Measurements from ENCODE around the gene PCNX2.
"Not testable (repeated sequence)": the region's sequence is repeated elsewhere in the genome, so short reads cannot be mapped to it uniquely, and the experiment has no call there.

Gene PCNX2

DNA sequence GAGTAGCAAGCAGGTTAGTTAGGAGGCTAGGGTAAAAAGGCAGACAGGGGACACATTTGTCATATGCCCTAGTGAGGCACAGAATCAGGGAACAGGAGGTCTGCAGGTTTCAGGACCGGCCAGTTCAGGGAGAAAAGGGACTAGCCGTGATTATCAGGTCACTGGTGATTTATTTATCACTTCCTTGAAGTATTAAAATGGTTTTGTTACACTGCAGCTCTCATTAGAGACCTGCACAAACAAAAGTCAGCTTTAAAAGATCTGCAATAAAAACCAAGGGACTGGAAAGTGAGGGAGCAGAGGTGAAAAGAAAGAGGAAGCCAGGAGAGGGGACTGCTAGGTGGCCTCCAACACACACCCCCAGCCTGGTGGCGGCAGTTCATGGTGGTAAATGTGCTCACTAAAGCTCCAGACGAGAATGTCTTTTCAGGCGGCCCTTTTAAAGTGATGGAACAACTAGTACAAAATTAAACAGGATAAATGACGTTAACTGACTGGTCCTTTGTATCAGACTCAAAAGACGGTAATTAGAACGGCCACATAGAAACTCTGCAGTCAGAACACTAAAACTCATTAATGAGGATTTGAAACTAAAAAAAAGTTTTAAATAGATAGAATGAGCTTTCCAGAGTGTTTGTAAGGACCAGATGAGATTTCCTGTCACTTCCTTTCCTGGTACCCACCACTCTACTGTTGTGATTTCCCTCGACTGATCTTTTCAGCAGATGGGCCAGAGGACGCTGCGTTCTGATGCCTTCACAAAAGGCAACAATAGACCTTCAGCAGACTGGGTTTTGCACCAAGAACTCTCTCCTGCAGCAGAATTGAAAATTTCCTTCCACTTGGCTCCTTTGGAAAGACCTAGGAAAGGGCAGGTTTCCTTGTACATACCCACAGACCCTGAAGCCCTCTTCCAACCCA, 208.3 kb downstream of the PCNX2 start:
- H3K27ac Mint-ChIP-seq, result no peak overlapping the region
- peaks cover 5% of the 10 kb centered on the region for H3K4me1 Mint-ChIP-seq (ENCODE audit: low read depth)
- peaks cover 43% of the 10 kb centered on the region for H3K36me3 Mint-ChIP-seq (ENCODE audit: low read depth)

DNA sequence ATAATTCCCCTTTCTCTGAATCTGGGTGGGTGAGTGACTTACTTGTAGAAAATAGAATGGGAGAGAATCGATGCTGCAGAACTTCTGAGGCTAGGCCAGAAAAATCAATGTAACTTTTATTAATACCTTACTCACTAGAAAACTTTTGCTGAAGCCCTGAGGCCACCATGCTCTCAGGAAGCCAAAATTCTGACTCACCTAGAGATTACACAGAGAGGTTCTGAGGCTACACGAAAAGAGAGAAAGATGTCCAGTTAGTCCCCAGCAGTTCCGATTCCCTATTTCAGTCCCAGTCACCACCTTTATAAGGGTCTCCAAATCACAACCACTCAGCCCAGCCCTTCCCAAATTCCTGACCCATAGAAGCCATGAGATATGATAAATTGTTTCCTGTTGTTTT, 210.0 kb downstream of the PCNX2 start:
- Mint-ChIP-seq H3K4me3 (no peak overlapping the region), H3K36me3 (ENCODE audit: low read depth) (peaks cover 44% of the 10 kb centered on the region), H3K4me1 (ENCODE audit: low read depth) (peaks cover 5% of the 10 kb centered on the region), H3K9me3 (no peaks in the 10 kb centered on the region), H3K27me3 (no peaks in the 10 kb centered on the region), H3K27ac (no peak overlapping the region)

More for the DNA sequence above, 208.3 kb downstream of the PCNX2 start:
- H3K9me3 Mint-ChIP-seq, result no peaks in the 10 kb centered on the region
- no peak overlapping the region for H3K4me3 Mint-ChIP-seq
- H3K27me3 Mint-ChIP-seq, result no peaks in the 10 kb centered on the region

DNA sequence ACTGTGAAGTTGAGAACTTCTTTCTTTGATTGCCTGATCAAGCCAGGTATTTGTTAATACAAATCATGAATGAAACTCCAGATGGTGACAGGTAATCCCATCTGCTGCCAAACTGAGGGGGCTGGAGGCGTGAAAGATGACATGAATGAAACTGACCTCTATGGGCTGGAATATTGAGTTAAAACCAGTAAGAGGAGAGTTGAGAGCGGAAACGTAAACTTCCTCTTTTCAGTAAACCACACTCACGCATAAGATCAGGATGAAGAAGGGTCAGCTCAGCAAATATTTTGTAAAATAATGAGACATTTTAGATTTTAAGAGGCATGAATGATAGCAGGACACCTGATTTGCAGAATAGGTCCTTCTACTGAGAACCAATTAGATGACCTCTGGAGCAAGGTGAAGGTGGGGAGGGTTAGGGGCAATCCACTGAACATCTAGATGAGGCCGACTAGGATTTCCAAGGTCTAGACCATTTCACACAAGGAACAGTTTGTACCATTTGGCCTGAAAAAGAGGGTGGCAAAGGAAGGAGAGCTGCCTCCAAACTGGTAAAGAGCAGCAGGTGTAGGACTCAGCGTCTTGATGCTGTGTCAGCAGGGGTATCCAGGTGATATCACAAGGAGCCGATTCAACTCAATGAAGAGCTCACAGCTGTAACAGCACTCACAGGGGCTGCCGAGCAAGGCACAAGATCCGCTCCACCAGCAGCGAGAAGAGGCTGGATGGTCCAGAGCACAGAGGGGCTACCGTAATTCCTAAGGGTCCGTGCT, 212.6 kb downstream of the PCNX2 start:
- H3K36me3 Mint-ChIP-seq (ENCODE audit: low read depth), result peaks cover 36% of the 10 kb centered on the region
- no peak overlapping the region for H3K27ac Mint-ChIP-seq
- H3K4me3 Mint-ChIP-seq, result no peak overlapping the region
- H3K4me1 Mint-ChIP-seq (ENCODE audit: low read depth), result peaks cover 5% of the 10 kb centered on the region
- no peaks in the 10 kb centered on the region for H3K27me3 Mint-ChIP-seq
- H3K9me3 Mint-ChIP-seq, result no peaks in the 10 kb centered on the region

DNA sequence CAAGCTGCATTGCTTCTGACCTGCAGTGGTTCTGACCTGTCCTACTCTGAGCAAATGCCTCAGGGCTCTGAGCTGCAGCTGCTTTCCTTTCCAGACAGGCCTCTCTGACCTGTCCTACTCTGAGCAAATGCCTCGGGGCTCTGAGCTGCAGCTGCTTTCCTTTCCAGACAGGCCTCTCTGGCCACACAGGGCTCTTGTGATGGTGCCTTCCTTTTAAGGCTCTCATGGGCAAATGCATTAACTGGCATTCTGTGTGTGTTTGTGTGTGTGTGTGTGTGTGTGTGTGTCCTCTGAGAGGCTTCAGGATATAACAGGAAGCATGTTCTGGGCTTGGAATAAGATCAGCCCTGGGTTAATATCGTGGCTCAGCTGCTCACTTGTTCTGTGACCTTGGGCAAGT, 213.8 kb downstream of the PCNX2 start:
- Mint-ChIP-seq H3K4me1 (ENCODE audit: low read depth) (peaks cover 5% of the 10 kb centered on the region), H3K4me3 (no peak overlapping the region), H3K36me3 (ENCODE audit: low read depth) (peaks cover 33% of the 10 kb centered on the region), H3K27ac (no peak overlapping the region), H3K9me3 (no peaks in the 10 kb centered on the region), H3K27me3 (no peaks in the 10 kb centered on the region)

DNA sequence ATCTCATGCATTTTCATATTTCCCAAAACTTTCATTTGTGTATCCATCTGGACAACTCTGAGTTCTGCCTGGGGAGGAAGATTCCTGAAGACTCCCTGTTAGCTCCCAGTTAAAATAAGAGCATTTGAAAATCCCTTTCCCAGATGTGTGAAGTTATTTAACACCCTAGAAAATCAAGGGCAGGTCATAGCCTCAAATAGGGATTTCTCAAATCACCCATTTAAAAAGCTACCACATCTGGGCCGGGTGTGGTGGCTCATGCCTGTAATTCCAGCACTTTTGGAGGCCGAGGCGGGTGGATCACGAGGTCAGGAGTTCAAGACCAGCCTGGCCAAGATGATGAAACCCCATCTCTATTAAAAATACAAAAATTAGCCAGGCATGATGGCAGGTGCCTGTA, 214.7 kb downstream of the PCNX2 start:
- H3K27me3 Mint-ChIP-seq; H3K4me3 Mint-ChIP-seq; H3K9me3 Mint-ChIP-seq; H3K4me1 Mint-ChIP-seq (ENCODE audit: low read depth); H3K27ac Mint-ChIP-seq: not testable (repeated sequence)
- peaks cover 35% of the 10 kb centered on the region for H3K36me3 Mint-ChIP-seq (ENCODE audit: low read depth)

DNA sequence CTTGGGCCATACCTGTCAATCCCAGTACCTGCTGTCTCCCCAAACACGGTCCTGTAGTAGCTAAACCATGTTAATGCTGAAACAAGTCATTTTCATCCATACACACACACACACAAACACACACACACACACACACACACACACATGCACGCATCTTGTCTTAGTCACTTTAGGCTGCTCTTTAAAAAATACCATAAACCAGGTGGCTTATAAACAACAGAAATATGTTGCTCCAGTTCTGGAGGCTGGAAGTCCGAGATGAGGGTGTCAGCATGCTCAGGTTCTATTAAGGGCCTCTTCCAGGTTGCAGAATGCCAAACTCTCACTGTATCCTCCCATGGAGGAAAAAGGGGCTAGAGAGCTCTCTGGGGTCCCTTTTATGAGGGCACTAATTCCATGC, 215.2 kb downstream of the PCNX2 start:
- peaks cover 5% of the 10 kb centered on the region for H3K4me1 Mint-ChIP-seq (ENCODE audit: low read depth)
- no peak overlapping the region for H3K27ac Mint-ChIP-seq
- H3K4me3 Mint-ChIP-seq, result no peak overlapping the region
- no peaks in the 10 kb centered on the region for H3K9me3 Mint-ChIP-seq
- peaks cover 32% of the 10 kb centered on the region for H3K36me3 Mint-ChIP-seq (ENCODE audit: low read depth)
- H3K27me3 Mint-ChIP-seq, result no peaks in the 10 kb centered on the region

DNA sequence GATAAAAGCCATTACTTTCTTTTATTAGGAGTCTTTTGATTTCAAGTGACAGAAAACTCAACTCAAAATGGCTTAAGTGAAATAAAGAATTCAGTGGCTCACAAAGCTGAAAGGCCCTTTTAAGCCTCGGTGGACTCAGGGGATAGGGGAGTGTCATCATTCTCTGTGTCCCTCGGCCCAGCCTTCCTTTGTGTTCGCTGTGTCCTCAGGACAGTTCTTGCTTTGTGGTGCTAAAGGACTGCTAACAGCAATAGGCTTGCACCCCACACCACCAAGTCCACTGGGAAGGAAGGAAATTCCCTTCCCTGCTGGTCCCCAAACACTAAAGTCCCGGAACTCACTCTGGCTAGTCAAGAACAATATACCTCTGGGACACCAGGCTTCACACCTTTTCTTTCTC, 216.0 kb downstream of the PCNX2 start:
- Mint-ChIP-seq H3K4me1 (ENCODE audit: low read depth) (peaks cover 5% of the 10 kb centered on the region), H3K27ac (no peak overlapping the region), H3K9me3 (no peaks in the 10 kb centered on the region), H3K36me3 (ENCODE audit: low read depth) (peaks cover 37% of the 10 kb centered on the region), H3K4me3 (no peak overlapping the region), H3K27me3 (no peaks in the 10 kb centered on the region)

DNA sequence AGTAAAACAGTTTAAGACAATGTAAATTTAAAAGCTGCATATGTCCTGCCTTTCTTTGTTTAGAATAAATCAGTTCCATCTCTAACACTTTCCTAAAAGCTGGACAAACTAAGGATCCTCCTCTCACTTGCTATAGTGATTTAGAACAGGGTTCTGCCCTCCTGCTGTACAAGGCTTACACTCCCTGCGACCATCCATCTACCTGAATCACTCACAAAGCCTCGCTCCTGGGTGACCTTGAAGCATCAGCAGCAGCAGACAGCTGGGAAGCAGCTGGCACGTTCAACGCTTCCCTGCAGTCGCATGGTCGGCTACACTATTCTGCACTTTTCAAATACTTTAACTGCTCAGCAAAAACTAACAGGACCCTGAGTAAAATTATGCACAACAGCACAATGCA, 217.1 kb downstream of the PCNX2 start:
- no peak overlapping the region for H3K4me3 Mint-ChIP-seq
- peaks cover 5% of the 10 kb centered on the region for H3K4me1 Mint-ChIP-seq (ENCODE audit: low read depth)
- no peaks in the 10 kb centered on the region for H3K9me3 Mint-ChIP-seq
- peaks cover 33% of the 10 kb centered on the region for H3K36me3 Mint-ChIP-seq (ENCODE audit: low read depth)
- H3K27me3 Mint-ChIP-seq, result no peaks in the 10 kb centered on the region
- H3K27ac Mint-ChIP-seq, result peak overlapping the region; percentile 39

DNA sequence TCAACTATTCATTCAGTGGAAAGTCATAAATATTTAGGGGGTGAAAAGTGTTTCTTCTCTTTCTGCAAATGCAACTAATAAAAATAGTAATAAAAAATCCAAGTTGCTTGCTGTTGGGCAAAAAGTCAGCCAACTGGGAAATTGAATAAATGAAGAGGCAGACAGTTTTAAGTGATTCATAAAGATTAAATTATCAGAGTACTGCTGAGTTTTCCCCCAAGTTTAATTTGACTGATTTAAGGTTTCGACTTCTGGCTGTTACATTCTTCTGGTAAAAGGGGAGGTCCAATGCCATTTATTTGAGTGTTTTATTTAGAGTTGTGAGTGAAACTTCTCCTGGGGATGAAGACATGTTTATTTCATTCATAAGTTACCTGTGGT, 219.6 kb downstream of the PCNX2 start:
- no peaks in the 10 kb centered on the region for H3K4me1 Mint-ChIP-seq (ENCODE audit: low read depth)

DNA sequence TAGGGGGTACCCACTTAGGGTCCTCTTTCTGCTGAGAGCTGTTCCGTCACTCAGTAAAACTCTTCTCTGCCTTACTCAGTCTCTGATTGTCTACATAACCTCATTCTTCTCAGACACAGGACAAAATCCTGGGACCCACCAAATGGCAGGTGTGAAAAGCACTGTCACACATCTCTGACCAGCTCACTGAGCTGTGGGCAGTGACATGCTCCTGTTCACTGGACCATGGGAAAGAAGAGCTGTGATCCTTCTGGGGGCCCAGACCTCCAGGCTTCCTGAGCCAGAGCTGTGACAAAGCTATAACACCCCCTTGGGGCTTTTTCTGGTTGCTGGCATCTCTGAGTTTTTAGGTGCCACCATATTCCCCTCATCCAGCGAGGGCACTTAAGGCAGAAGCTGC, 229.4 kb downstream of the PCNX2 start:
- H3K4me3 Mint-ChIP-seq, result no peak overlapping the region
- no peak overlapping the region for H3K27ac Mint-ChIP-seq
- peaks cover 17% of the 10 kb centered on the region for H3K36me3 Mint-ChIP-seq (ENCODE audit: low read depth)
- no peaks in the 10 kb centered on the region for H3K27me3 Mint-ChIP-seq
- H3K9me3 Mint-ChIP-seq, result no peaks in the 10 kb centered on the region
- H3K4me1 Mint-ChIP-seq (ENCODE audit: low read depth), result no peaks in the 10 kb centered on the region

More for the DNA sequence above, 219.6 kb downstream of the PCNX2 start:
- no peak overlapping the region for H3K4me3 Mint-ChIP-seq
- no peak overlapping the region for H3K27ac Mint-ChIP-seq
- no peaks in the 10 kb centered on the region for H3K27me3 Mint-ChIP-seq
- peaks cover 4% of the 10 kb centered on the region for H3K9me3 Mint-ChIP-seq
- peaks cover 27% of the 10 kb centered on the region for H3K36me3 Mint-ChIP-seq (ENCODE audit: low read depth)

DNA sequence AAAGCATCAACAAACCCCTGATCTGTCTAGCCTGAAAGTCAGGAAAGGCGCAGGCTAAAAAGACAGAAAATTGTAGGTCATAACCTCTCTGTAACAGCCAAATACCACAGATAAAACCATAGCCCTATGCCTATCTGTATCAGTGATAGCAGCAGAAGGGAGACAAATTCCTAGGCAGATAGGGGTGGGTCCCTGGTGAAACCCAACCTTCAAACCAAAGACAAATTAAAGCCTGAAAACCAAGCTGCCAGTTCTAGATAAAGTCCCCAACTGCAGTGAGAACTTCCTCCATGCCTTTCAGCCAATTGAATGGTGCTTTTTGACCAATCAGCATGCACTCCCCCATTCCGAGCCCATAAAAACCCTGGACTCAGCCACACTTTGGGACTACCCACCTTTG, 229.8 kb downstream of the PCNX2 start:
- no peaks in the 10 kb centered on the region for H3K9me3 Mint-ChIP-seq
- no peak overlapping the region for H3K4me3 Mint-ChIP-seq
- peaks cover 17% of the 10 kb centered on the region for H3K36me3 Mint-ChIP-seq (ENCODE audit: low read depth)
- H3K27me3 Mint-ChIP-seq, result no peaks in the 10 kb centered on the region
- no peak overlapping the region for H3K27ac Mint-ChIP-seq
- H3K4me1 Mint-ChIP-seq (ENCODE audit: low read depth), result no peaks in the 10 kb centered on the region

DNA sequence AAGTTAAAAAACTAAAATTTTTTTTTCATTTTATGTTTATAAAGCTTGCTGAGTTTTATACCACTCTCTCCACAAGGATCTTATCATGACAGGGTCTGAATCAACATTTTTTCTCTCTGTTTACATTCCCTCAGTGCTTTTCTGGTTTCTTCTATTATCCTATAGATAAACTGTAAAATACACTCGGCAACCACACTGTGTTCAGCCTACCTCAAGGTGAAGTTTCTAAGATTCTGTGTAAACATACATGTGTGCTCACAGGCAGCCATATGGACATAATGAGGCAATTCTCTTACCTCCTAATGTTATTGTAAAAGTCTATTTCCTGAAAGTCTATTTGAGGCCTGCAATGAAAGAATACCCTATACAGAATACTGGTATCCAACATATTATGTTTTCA, 230.5 kb downstream of the PCNX2 start:
- Mint-ChIP-seq H3K9me3 (no peaks in the 10 kb centered on the region), H3K36me3 (ENCODE audit: low read depth) (peaks cover 17% of the 10 kb centered on the region), H3K4me3 (no peak overlapping the region), H3K27me3 (no peaks in the 10 kb centered on the region), H3K4me1 (ENCODE audit: low read depth) (no peaks in the 10 kb centered on the region), H3K27ac (no peak overlapping the region)

DNA sequence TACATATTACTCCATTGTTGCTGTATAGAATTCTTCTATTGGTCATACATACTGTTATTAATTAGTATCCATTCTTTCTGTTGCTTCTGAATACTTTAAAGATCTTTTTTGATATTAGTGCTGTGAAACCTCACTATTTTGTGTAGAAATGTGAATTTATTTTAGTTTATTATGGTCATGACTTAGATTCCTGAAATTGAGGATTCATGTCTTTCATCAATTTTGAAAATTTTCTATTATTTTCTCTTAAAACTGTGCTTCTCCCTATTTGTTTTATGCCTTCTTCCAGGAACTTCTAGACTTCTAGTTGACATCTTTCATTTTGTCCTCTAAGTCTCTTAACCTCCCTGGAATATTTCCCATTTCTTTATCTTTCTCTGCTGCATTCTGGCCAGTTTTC, 232.1 kb downstream of the PCNX2 start:
- H3K27me3 Mint-ChIP-seq, result no peaks in the 10 kb centered on the region
- H3K36me3 Mint-ChIP-seq (ENCODE audit: low read depth), result peaks cover 22% of the 10 kb centered on the region
- no peak overlapping the region for H3K4me3 Mint-ChIP-seq
- no peaks in the 10 kb centered on the region for H3K9me3 Mint-ChIP-seq
- H3K4me1 Mint-ChIP-seq (ENCODE audit: low read depth), result no peaks in the 10 kb centered on the region
- no peak overlapping the region for H3K27ac Mint-ChIP-seq

DNA sequence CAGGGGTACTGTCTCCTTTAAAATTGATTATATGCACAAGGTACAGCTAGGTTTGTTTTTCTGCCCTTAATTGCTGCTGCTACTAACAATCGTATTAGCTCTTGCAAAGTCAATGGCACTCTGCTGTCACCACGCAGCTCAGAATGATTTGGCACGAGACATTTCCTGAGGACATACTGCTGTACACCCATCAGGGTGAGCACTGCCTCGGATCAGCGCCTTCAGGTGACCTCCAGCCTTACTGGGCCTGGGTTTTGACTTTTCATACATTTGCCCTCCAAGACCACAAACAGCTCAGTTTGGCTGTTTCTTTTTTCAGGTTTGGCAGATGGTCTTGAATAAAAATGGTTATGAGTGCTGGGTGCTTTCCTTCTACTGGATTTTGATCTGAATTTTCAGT, 234.3 kb downstream of the PCNX2 start:
- no peaks in the 10 kb centered on the region for H3K4me1 Mint-ChIP-seq (ENCODE audit: low read depth)
- H3K27ac Mint-ChIP-seq, result no peak overlapping the region
- H3K4me3 Mint-ChIP-seq, result no peak overlapping the region
- no peaks in the 10 kb centered on the region for H3K9me3 Mint-ChIP-seq
- H3K36me3 Mint-ChIP-seq (ENCODE audit: low read depth), result peaks cover 20% of the 10 kb centered on the region
- H3K27me3 Mint-ChIP-seq, result no peaks in the 10 kb centered on the region

DNA sequence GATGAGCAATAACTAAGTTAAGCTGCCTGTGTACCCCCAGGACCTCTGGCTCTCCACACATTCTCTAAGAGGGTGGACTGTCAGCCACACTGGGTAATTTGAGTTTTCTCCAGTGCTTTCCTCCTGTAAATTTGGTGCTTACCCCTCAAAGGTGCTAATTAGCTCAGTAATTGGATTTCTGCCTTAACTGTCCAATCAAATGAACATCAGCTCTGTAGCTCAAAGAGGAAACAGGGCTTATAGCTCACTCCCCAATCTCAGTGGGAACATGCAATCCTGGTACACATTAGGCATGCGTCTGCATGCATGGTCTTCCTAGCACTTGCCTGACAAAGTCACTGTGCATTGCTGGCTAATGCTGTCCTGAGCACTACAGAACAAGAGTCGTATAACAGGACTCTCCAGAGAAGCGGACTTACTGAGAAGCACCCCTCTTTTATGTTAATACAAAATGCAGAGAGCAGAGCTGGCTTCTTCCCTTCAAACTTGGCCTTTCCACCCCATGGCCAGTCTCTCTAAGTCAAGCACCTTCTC, 235.0 kb downstream of the PCNX2 start:
- no peak overlapping the region for H3K27ac Mint-ChIP-seq
- no peak overlapping the region for H3K4me3 Mint-ChIP-seq
- H3K9me3 Mint-ChIP-seq, result no peaks in the 10 kb centered on the region
- no peaks in the 10 kb centered on the region for H3K4me1 Mint-ChIP-seq (ENCODE audit: low read depth)
- peaks cover 15% of the 10 kb centered on the region for H3K36me3 Mint-ChIP-seq (ENCODE audit: low read depth)
- H3K27me3 Mint-ChIP-seq, result no peaks in the 10 kb centered on the region

All from stimulated activated naive CD8-positive, alpha-beta T cell treated with anti-CD3 and anti-CD28 coated beads, Interleukin-15, Interleukin-2, amounts not matched to agents 100 ng/mL and 50 ng/mL, for 24 hours (primary cell).